Esophagus squamous epithelium (tissue), 5 donors: ENCODE data around the gene WIPF3. TPM values are rescaled to one million over a fixed set of nuclear protein-coding genes. Genes with fewer than 3 reads are reported as not detected.
A peak's percentile ranks its signal among the peaks of the same experiment; 100 is the strongest.

Experiments
- DNase-seq: peaks from one replicate; lab custom pipeline; 2025; lab: John Stamatoyannopoulos, UW
- H3K27ac ChIP-seq, 4 donors: fragments of 200-600 bp; sonication (generic); one replicate each; pipeline ENCODE4 v1.5.1; 2016 to 2019; ENCODE audit warnings: mild to moderate bottlenecking in 1 of 4
- H3K27me3 ChIP-seq, 4 donors: fragments of 200-600 bp; sonication (generic); 1 replicate in 3 of 4; 2 replicates in 1 of 4; pipeline versions ENCODE4 v1.5.1 to v1.6.0; 2017 to 2021; ENCODE audit warnings: antibody characterized with exemption in 1 of 4
- H3K36me3 ChIP-seq, 3 donors: fragments of 200-600 bp; sonication (generic); one replicate each; pipeline ENCODE4 v1.5.1; 2016 to 2019
- H3K4me1 ChIP-seq, 3 donors: fragments of 200-600 bp; sonication (generic); one replicate each; pipeline ENCODE4 v1.5.1; 2017 to 2019
- H3K4me3 ChIP-seq, 4 donors: fragments of 200-600 bp; sonication (generic); 1 replicate in 3 of 4; 2 replicates in 1 of 4; pipeline ENCODE4 v1.5.1; 2016 to 2019; ENCODE audit warnings: mild to moderate bottlenecking in 2 of 4, moderate library complexity in 1 of 4
- H3K9me3 ChIP-seq, 3 donors: fragments of 200-600 bp; sonication (generic); one replicate each; pipeline ENCODE4 v1.5.1; 2016 to 2019
- POLR2A ChIP-seq, 4 donors: fragments of 450-650 bp; IDR thresholded peaks; one replicate each; pipeline ENCODE4 v1.6.1; 2017; ENCODE audit warnings: antibody characterized with exemption in 4 of 4, mild to moderate bottlenecking in 4 of 4, moderate library complexity in 3 of 4
- WGBS, 2 donors: methylation state at CpG; one replicate each; pipeline ENCODE4 v1.1.5; 2018; 5-methylcytosine and 5-hydroxymethylcytosine counted together
- intact Hi-C: fragments of 100-400 bp; cut with DNase I; formaldehyde crosslinking; loops from one replicate; pipeline ENCODE4 v1.15.0; 2022
- total RNA-seq, 4 donors: library from RNA; depleted of rRNA; stranded (reverse); fragments of >200 nt; gene quantifications; one replicate each; pipeline ENCODE4 v1.1.0, GENCODE V29; 2016
- TF ChIP-seq, protein P1 (sequence below), 6 experiments: fragments of 450-650 bp in 4 of 6; fragments of 200-600 bp in 2 of 6; sonication (generic) in 2 of 6; IDR thresholded peaks; one replicate each; pipeline ENCODE4 v1.5.1; 2016 to 2019; ENCODE audit warnings: antibody characterized with exemption in 6 of 6, mild to moderate bottlenecking in 4 of 6, moderate library complexity in 4 of 6
- donor health status: DM: yes; HTN: yes; CAD: no.

Gene WIPF3
- total RNA-seq, 4 donors from 2014 or later: 0.18 to 1.1 (median 0.61) TPM; not detected in 1

DNA sequence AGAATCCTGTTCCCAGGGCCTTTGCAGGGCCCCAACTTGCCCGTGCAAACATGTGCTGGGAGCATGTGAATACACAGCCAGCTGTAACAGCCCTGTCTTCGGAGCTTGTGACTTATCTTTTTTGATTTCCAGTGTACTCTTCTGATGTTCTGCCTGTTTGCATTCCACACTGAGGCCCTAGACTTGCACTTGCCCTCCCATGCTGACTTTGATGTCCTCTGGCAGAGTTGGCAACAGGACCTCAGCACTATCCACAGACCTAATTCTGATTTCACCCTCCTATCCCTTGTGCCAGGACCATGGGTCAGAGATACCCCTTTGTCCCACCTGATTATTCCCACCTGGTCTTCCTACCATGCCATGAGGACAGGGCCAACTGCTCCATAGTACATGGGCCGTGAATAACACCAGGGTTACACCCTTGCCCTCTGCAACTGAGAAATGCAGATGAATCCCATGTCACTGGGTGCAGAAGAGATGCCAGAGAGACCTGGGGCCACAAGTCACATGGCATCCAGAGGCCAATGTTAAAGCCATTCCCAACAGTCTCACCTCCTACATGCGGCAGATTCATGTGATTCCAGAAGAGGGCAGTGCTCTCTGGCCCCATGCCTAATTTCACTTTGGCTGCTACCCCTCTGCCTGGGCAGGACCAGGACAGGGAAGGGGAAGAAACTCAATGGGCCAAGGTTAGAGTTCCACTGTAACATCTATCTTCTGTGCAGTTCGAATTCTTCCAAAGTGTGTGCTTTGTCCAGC is 140.3 kb downstream of the WIPF3 start:
- TF ChIP-seq, protein P1, sequence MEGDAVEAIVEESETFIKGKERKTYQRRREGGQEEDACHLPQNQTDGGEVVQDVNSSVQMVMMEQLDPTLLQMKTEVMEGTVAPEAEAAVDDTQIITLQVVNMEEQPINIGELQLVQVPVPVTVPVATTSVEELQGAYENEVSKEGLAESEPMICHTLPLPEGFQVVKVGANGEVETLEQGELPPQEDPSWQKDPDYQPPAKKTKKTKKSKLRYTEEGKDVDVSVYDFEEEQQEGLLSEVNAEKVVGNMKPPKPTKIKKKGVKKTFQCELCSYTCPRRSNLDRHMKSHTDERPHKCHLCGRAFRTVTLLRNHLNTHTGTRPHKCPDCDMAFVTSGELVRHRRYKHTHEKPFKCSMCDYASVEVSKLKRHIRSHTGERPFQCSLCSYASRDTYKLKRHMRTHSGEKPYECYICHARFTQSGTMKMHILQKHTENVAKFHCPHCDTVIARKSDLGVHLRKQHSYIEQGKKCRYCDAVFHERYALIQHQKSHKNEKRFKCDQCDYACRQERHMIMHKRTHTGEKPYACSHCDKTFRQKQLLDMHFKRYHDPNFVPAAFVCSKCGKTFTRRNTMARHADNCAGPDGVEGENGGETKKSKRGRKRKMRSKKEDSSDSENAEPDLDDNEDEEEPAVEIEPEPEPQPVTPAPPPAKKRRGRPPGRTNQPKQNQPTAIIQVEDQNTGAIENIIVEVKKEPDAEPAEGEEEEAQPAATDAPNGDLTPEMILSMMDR (IDR thresholded peaks at IDR 0.05): peak in 3 of 6 experiments; percentile 18 to 41 (median 19)
- no peak for TF ChIP-seq POLR2A (IDR thresholded peaks at IDR 0.05)
- 75 to 81% methylated on average over 3 to 5 of the region's 5 CpGs for WGBS, 2 donors
- no peaks in the 10 kb centered on the region for H3K9me3 ChIP-seq
- H3K4me1 ChIP-seq: peaks cover 0 to 8% (median 0%) of the 10 kb centered on the region in 3 donors
- H3K36me3 ChIP-seq: peaks cover 0 to 75% (median 17%) of the 10 kb centered on the region in 3 donors
- no peaks in the 10 kb centered on the region for H3K27me3 ChIP-seq
- H3K4me3 ChIP-seq: no peak overlapping the region
- H3K27ac ChIP-seq: no peak overlapping the region
- no peak for DNase-seq
- intact Hi-C loops: no loop called here

GRCh38 chr7:29948587-29948986 is 142.3 kb downstream of the WIPF3 start:
- intact Hi-C loops: no loop called here
- Histone ChIP-seq H3K4me3 (no peak overlapping the region), H3K27ac (no peak overlapping the region), H3K36me3 (peaks cover 0 to 68% (median 0%) of the 10 kb centered on the region in 3 donors), H3K9me3 (no peaks in the 10 kb centered on the region), H3K4me1 (peaks cover 0 to 8% (median 0%) of the 10 kb centered on the region in 3 donors), H3K27me3 (no peaks in the 10 kb centered on the region)
- no peak for DNase-seq
- no peak for TF ChIP-seq POLR2A (IDR thresholded peaks at IDR 0.05)
- TF ChIP-seq, protein P1 (IDR thresholded peaks at IDR 0.05): no peak
- 75 to 83% methylated on average over 2 of the region's 2 CpGs for WGBS, 2 donors

- no peak for DNase-seq
- TF ChIP-seq, protein P1 (IDR thresholded peaks at IDR 0.05): no peak
- TF ChIP-seq POLR2A (IDR thresholded peaks at IDR 0.05): no peak
- Histone ChIP-seq H3K4me1 (no peaks in the 10 kb centered on the region), H3K27ac (no peak overlapping the region), H3K27me3 (no peaks in the 10 kb centered on the region), H3K36me3 (peaks cover 0 to 70% (median 0%) of the 10 kb centered on the region in 3 donors), H3K9me3 (no peaks in the 10 kb centered on the region), H3K4me3 (no peak overlapping the region)
- 90 to 95% methylated on average over 2 to 8 of the region's 8 CpGs for WGBS, 2 donors
- intact Hi-C loops: no loop called here
Observed at GRCh38 chr7:29950480-29950879, 144.2 kb downstream of the WIPF3 start.

DNA sequence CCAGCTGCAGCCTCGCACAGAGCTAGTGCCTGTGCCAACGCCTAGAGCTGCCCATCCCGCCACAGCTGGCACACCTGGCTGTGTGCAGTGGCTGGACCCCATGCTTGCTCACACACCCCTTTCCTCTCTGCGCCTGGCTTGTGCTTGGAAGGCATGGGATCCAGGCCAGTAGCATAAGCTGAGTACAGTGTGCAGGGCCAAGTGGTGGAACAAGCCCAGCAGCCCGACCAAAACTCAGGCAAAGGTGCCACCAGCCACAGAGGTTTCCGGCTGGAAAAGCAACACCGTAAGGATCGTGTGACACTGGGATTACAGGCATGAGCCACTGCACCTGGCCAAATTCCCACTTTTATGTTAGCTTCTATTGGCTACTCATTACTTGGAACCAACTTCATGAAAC is 144.9 kb downstream of the WIPF3 start:
- TF ChIP-seq, protein P1 (IDR thresholded peaks at IDR 0.05): no peak
- no peak for TF ChIP-seq POLR2A (IDR thresholded peaks at IDR 0.05)
- H3K4me3 ChIP-seq: no peak overlapping the region
- 87 to 98% methylated on average over 4 to 5 of the region's 8 CpGs for WGBS, 2 donors
- no peak for DNase-seq
- H3K36me3 ChIP-seq: peaks cover 0 to 70% (median 0%) of the 10 kb centered on the region in 3 donors
- H3K27me3 ChIP-seq: no peaks in the 10 kb centered on the region
- H3K9me3 ChIP-seq: no peaks in the 10 kb centered on the region
- no peak overlapping the region for H3K27ac ChIP-seq
- no peaks in the 10 kb centered on the region for H3K4me1 ChIP-seq
- intact Hi-C loops: no loop called here

- no peak for DNase-seq
- 68 to 84% methylated on average over 4 of the region's 4 CpGs for WGBS, 2 donors
- H3K9me3 ChIP-seq: no peaks in the 10 kb centered on the region
- TF ChIP-seq, protein P1 (IDR thresholded peaks at IDR 0.05): no peak
- TF ChIP-seq POLR2A (IDR thresholded peaks at IDR 0.05): no peak
- H3K4me1 ChIP-seq: no peaks in the 10 kb centered on the region
- intact Hi-C loops: no loop called here
- no peak overlapping the region for H3K4me3 ChIP-seq
- H3K27ac ChIP-seq: no peak overlapping the region
- H3K36me3 ChIP-seq: peaks cover 0 to 55% (median 0%) of the 10 kb centered on the region in 3 donors
- no peaks in the 10 kb centered on the region for H3K27me3 ChIP-seq
Observed at GRCh38 chr7:29953726-29954347, 147.5 kb downstream of the WIPF3 start.
